ENCODE measurements around the gene TENT5D.
"Not testable (repeated sequence)": the region's sequence is repeated elsewhere in the genome, so short reads cannot be mapped to it uniquely, and the experiment has no call there.

TENT5D gene

DNA sequence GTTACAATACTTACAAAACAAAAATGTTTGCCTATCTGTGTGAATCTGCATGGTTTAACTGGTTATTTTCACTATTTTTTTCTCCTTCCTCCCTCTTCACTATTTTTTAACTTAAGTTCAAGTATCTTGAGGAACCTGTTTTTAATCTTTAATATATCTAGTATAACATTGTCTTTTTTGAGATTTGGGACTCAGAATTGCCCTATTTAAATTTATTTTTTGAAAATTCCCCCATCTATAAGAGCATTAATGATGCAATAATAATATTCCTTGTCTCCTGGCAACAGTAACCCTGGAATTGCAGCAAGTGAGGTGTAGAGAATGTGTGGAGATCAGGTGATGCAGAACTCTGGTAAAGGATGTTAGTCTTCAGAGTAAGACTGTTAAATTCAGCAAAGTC is at the start of gene TENT5D:
TSS of gene TENT5D (plus strand) at position 301 of the 400 bp plus-strand sequence. CDS start 22,093 bp downstream, outside the sequence.
- no peak for DNase-seq (ENCODE audit: low spot score)

GRCh38 chrX:80385651-80386050 is 34.6 kb upstream of the TENT5D start:
- DNase-seq (ENCODE audit: low spot score), result not testable (repeated sequence)

DNA sequence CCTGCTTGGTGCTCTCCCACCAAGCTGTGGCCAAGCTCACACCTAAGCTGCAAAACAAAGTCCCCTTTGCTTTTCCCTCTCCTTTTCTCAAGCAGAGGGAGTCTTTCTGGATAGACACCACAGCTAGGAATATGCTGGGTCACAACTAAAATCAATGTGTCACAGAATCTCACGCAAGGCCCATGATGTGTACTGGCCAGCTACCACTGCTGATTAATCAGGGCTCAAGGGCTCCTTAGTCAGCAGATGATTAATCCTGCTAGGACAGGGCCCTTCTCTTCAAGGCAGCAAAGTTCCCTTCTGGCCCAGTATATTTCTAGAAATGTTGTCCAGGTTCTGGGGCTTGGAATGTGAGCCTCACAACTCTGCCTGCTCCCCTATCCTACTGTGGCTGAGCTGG is 32.0 kb upstream of the TENT5D start:
- no peak for DNase-seq (ENCODE audit: low spot score)

DNA sequence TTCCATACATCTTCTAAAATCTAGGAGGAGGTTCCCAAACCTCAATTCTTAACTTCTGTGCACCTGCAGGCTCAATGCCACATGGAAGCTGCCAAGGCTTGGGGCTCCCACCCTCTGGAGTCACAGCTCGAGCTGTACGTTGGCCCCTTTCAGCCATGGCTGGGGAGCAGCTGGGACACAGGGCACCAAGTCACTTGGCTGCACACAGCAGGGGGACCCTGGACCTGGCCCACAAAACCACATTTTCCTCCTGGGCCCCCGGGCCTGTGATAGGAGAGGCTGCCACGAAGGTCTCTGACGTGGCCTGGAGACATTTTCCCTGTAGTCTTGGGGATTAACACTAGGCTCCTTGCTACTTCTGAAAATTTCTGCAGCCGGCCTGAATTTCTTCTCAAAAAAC is 8.2 kb upstream of the TENT5D start:
- DNase-seq (ENCODE audit: low spot score), result no peak

DNA sequence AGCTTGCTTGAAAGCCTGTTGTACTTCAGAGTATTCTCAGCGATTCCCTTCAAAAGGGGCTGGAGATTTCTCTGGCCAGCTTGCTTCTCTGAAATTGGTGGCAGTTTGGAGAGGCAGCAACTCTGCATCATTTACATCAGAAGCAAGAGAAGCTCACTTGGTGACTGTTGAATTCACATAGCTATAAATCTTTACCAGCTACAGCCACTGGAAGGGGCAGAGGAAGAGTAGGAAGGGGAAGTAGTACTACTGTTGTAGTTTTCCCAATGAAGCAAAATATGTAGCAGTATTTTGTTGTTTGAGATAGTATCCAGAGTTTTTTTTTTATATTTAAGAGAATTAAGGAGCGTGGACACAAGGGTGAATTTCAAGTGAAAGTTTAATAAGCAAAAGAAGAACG is 2.8 kb downstream of the TENT5D start:
- no peak for DNase-seq (ENCODE audit: low spot score)

DNA sequence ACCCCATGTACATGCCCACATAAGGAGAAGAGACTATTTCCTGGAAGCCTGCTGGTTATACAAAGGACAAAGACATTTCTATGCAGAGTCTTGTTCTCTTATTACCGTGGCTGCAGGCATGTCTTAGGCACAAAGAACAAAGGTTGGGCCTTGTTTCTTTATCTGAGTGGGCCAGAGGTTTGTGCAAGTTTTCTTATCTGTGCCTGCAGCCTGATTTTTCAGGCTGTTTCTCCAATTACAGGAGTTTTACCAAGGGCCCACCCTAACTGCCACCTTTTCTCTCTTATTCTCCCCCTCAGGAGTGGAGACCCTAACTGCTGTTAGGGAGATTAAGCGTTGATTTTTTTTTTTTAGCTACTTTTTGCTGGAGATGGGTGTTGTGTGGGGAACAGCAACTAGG is 3.5 kb downstream of the TENT5D start:
- no peak for DNase-seq (ENCODE audit: low spot score)

DNA sequence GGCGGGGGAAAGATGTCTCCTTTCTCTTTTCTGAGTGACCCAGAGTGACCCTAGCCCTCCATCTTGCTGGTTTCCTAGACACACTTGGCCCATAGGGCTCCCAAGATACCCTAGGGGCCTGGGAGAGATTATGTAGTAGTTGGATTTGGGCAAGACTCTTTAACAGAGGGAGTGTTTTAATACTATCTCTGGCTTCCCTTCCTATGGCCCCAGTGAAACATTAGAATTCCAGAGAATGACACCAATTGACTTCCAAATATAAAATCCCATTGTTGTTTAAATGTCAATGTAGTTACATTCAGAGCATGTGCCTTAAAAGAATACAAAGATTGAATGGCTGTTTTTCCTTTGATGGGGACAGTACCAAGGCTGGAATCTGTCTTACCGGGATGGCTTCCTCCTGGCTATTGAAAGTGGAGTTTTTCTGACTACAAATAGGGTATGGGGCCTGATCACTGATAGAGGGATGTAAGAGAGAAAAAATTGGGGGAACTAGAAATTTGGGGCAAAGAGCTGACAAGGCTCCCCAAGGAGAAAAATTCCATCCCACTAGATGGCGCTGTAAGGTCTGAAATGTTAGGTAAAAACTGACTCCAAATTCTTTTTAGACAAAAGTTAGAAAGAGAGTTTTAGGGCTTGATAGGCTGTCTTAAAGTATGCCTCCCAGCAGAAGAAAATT is 10.7 kb downstream of the TENT5D start:
- DNase-seq (ENCODE audit: low spot score), result no peak

DNA sequence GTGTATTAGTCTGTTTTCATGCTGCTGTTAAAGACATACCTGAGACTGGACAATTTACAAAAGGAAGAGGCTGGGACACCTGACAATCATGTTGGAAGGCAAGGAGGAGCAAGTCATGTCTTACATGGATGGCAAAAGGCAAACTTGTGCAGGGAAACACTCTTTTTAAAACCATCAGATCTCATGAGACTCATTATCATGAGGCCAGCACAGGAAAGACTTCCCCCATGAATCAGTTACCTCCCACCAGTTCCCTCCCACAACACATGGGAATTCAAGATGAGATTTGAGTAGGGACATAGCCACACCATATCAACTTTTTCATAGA is 11.2 kb downstream of the TENT5D start:
- DNase-seq (ENCODE audit: low spot score), result no peak

DNA sequence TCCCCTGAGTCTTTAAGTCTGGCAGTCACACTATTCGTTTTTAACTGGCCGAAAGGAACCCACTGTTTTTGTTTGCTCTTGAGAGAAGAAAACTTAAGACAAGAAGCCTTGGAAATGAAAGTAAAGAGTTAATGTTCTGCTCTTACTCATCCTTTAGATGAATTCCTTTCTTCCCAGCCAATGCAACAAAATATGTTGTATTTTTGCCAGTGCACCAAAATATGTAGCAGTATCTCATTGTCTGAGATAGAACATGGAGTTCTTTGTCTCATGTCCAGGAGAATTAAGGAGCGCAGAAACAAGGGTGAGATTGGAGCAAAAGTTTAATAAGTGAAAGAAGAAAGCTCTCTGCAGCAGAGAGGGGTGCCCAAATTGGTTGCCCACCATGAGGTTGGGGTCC is 12.2 kb downstream of the TENT5D start:
- DNase-seq (ENCODE audit: low spot score), result no peak

DNA sequence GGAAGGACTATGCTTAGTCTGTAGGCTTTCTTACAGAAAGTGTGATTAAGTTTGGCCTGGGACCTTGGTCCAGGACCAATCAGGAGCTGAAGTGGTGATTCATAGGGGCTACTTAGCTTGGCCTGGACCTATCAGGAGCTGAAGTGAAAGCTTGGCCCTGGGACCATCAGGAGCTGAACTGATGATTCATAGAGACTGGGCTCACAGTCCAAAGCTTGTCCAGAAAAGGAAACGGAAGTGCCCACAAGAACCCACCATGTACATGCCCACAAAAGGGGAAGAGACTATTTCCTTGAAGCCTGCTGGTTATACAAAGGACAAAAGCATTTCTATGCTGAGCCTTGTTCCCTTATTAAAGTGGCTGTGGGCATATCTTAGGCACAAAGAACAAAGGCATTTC is 12.6 kb downstream of the TENT5D start:
- DNase-seq (ENCODE audit: low spot score), result no peak

GRCh38 chrX:80468166-80468565 is 47.9 kb downstream of the TENT5D start:
- not testable (repeated sequence) for DNase-seq (ENCODE audit: low spot score)

GRCh38 chrX:80471582-80471981 is 51.3 kb downstream of the TENT5D start:
- no peak for DNase-seq (ENCODE audit: low spot score)

GRCh38 chrX:80485543-80485942 is 65.3 kb downstream of the TENT5D start:
- DNase-seq (ENCODE audit: low spot score), result no peak

DNA sequence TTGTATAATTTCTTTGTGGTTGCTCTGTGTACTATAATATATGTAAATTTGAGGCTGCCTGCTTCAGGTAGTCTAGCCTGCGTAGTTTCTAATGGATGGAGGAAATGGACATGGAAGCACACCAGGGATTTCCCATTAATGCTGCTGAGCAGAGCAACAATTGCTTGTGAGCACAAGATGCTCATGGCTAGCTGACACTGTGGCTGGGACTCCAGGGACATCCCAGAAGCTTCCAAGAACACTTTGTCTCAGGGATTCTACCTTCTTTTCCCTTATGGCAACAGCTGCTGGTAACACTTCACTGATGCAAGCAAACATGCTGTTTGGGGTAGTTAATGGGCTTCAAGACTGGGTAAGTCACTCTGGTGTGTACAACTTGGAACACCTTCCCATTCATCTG is 66.1 kb downstream of the TENT5D start:
- DNase-seq (ENCODE audit: low spot score), result no peak

GRCh38 chrX:80489166-80489565 is 68.9 kb downstream of the TENT5D start:
- no peak for DNase-seq (ENCODE audit: low spot score)
